SH-SY5Y (cell line): ENCODE data around the gene MORN1.

Experiments
- GATA2 ChIP-seq: IDR thresholded peaks from 2 replicates; pipeline ENCODE4 v1.6.1; 2011; ENCODE audit warnings: mild to moderate bottlenecking, low read depth, low read length
- GATA3 ChIP-seq: IDR thresholded peaks from 2 replicates; pipeline ENCODE4 v1.6.1; 2011; ENCODE audit warnings: low read depth, mild to moderate bottlenecking, low read length, moderate library complexity

GRCh38 chr1:2279210-2279639 lies 112.1 kb downstream of the MORN1 start:
- TF ChIP-seq GATA3 (no peak), GATA2 (no peak)
